ENCODE data around the gene GADD45B. TPM values are rescaled to one million over a fixed set of nuclear protein-coding genes. Genes with fewer than 3 reads are reported as not detected.

Gene GADD45B
- total RNA-seq, 1 donor from 2014 or later = 4.9 TPM

DNA sequence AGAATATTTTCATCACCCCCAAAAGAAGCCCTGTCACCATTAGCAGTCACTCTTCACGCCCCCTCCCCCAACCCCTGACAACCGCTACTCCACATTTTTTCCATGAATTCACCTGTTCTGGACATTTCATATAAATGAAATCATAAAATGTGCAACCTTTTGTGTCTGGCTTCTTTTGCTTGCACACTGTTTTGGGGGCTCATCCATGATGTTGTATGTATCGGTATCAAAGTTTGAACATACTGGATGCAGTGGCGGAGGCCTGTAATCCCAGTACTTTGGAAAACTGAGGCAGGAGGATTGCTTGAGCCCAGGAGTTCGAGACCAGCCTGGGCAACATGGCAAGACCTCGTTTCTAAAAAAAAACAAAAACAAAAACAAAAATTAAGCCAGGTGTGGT, 7.2 kb downstream of the GADD45B start:
- Mint-ChIP-seq H3K4me3 (ENCODE audit: low read depth) (no peak overlapping the region), H3K27ac (no peak overlapping the region), H3K36me3 (ENCODE audit: insufficient read depth) (no peaks in the 10 kb centered on the region), H3K4me1 (ENCODE audit: low read depth) (peaks cover 5% of the 10 kb centered on the region), H3K9me3 (ENCODE audit: low read depth) (peaks cover 7% of the 10 kb centered on the region), H3K27me3 (peaks cover 40% of the 10 kb centered on the region)
- DNase-seq (ENCODE audit: low spot score, unreplicated experiment) = no peak
- no peak for TF ChIP-seq CTCF (IDR thresholded peaks at IDR 0.05; ENCODE audit: unreplicated experiment)

GRCh38 chr19:2483484-2484151, 7.7 kb downstream of the GADD45B start:
- peaks cover 7% of the 10 kb centered on the region for H3K9me3 Mint-ChIP-seq (ENCODE audit: low read depth)
- DNase-seq (ENCODE audit: low spot score, unreplicated experiment) = no peak
- no peak for TF ChIP-seq CTCF (IDR thresholded peaks at IDR 0.05; ENCODE audit: unreplicated experiment)
- no peaks in the 10 kb centered on the region for H3K36me3 Mint-ChIP-seq (ENCODE audit: insufficient read depth)
- H3K27ac Mint-ChIP-seq = no peak overlapping the region
- peaks cover 39% of the 10 kb centered on the region for H3K27me3 Mint-ChIP-seq
- peaks cover under 1% of the 10 kb centered on the region for H3K4me1 Mint-ChIP-seq (ENCODE audit: low read depth)
- no peak overlapping the region for H3K4me3 Mint-ChIP-seq (ENCODE audit: low read depth)

GRCh38 chr19:2484178-2484937, 8.4 kb downstream of the GADD45B start:
- Mint-ChIP-seq H3K27me3 (peaks cover 39% of the 10 kb centered on the region), H3K27ac (no peak overlapping the region), H3K9me3 (ENCODE audit: low read depth) (peaks cover 7% of the 10 kb centered on the region)

DNA sequence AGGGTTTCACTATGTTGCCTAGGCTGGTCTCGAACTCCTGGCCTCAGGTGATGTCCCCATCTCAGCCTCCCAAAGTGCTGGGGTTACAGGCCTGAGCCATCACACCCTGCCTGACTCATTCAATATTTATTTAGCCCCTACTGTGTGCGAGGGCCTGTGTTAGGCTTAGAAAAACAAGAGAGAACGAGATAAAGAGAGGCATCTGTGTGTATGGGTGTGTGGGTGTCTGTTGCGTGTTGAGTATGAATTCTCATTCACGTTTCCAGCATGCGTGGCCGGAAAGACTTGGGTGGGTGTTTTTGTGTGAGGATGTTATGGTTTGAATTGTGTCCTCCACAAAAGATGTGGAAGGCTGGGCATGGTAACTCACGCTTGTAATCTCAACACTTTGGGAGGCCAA, 9.5 kb downstream of the GADD45B start:
- no peak for TF ChIP-seq CTCF (IDR thresholded peaks at IDR 0.05; ENCODE audit: unreplicated experiment)
- peaks cover 34% of the 10 kb centered on the region for H3K27me3 Mint-ChIP-seq
- H3K36me3 Mint-ChIP-seq (ENCODE audit: insufficient read depth) = no peaks in the 10 kb centered on the region
- DNase-seq (ENCODE audit: low spot score, unreplicated experiment) = no peak
- no peak overlapping the region for H3K4me3 Mint-ChIP-seq (ENCODE audit: low read depth)
- no peak overlapping the region for H3K27ac Mint-ChIP-seq
- peaks cover 7% of the 10 kb centered on the region for H3K9me3 Mint-ChIP-seq (ENCODE audit: low read depth)
- no peaks in the 10 kb centered on the region for H3K4me1 Mint-ChIP-seq (ENCODE audit: low read depth)

More at GRCh38 chr19:2484178-2484937, 8.4 kb downstream of the GADD45B start:
- TF ChIP-seq CTCF (IDR thresholded peaks at IDR 0.05; ENCODE audit: unreplicated experiment) = no peak
- no peaks in the 10 kb centered on the region for H3K4me1 Mint-ChIP-seq (ENCODE audit: low read depth)
- DNase-seq (ENCODE audit: low spot score, unreplicated experiment) = no peak
- H3K36me3 Mint-ChIP-seq (ENCODE audit: insufficient read depth) = no peaks in the 10 kb centered on the region
- H3K4me3 Mint-ChIP-seq (ENCODE audit: low read depth) = no peak overlapping the region

- no peak overlapping the region for H3K27ac Mint-ChIP-seq
- no peak for DNase-seq (ENCODE audit: low spot score, unreplicated experiment)
- peaks cover 36% of the 10 kb centered on the region for H3K27me3 Mint-ChIP-seq
- H3K4me1 Mint-ChIP-seq (ENCODE audit: low read depth) = no peaks in the 10 kb centered on the region
- TF ChIP-seq CTCF (IDR thresholded peaks at IDR 0.05; ENCODE audit: unreplicated experiment) = no peak
- H3K4me3 Mint-ChIP-seq (ENCODE audit: low read depth) = no peak overlapping the region
- no peaks in the 10 kb centered on the region for H3K36me3 Mint-ChIP-seq (ENCODE audit: insufficient read depth)
- H3K9me3 Mint-ChIP-seq (ENCODE audit: low read depth) = peaks cover 7% of the 10 kb centered on the region
Measured at GRCh38 chr19:2487090-2487489, 11.2 kb downstream of the GADD45B start.

Data from progenitor cell of endocrine pancreas (in vitro differentiated cells).